H9 (cell line): Measurements from ENCODE around the gene GRB10. TPM values are rescaled to one million over a fixed set of nuclear protein-coding genes. Genes with fewer than 3 reads are reported as not detected.

Source experiments
- DNase-seq: peaks from one replicate; pipeline ENCODE4 v3.0.0-alpha.2; 2017
- H2AFZ ChIP-seq: one replicate; pipeline ENCODE4 v1.6.1; 2013; ENCODE audit warnings: mild to moderate bottlenecking, low read length, control low read depth, moderate library complexity
- H2AK5ac ChIP-seq: 2 replicates; pipeline ENCODE4 v1.6.1; 2013; ENCODE audit warnings: low read length, control low read depth, mixed read lengths; ENCODE audit not compliant: insufficient read length
- H2BK120ac ChIP-seq: one replicate; pipeline ENCODE4 v1.6.1; 2013; ENCODE audit warnings: low read depth, mild to moderate bottlenecking, low read length, control low read depth, inconsistent platforms; ENCODE audit not compliant: poor library complexity, severe bottlenecking
- H2BK12ac ChIP-seq: 2 replicates; pipeline ENCODE4 v1.6.1; 2013; ENCODE audit warnings: low read length, control low read depth, mixed read lengths, low read depth; ENCODE audit not compliant: insufficient read length
- H2BK15ac ChIP-seq: 2 replicates; pipeline ENCODE4 v1.6.1; 2013; ENCODE audit warnings: low read depth, low read length, control low read depth
- H2BK20ac ChIP-seq: one replicate; pipeline ENCODE4 v1.6.1; 2013; ENCODE audit warnings: low read depth, mild to moderate bottlenecking, low read length, control low read depth, inconsistent platforms; ENCODE audit not compliant: poor library complexity, severe bottlenecking
- H2BK5ac ChIP-seq: 2 replicates; pipeline ENCODE4 v1.6.1; 2013; ENCODE audit warnings: low read length, control low read depth, mixed read lengths; ENCODE audit not compliant: insufficient read length
- H3K14ac ChIP-seq: 2 replicates; pipeline ENCODE4 v1.6.1; 2013; ENCODE audit warnings: low read length, control low read depth; ENCODE audit not compliant: insufficient read depth
- H3K18ac ChIP-seq: 2 replicates; pipeline ENCODE4 v1.6.1; 2013; ENCODE audit warnings: low read depth, mild to moderate bottlenecking, mixed read lengths, low read length, control low read depth; ENCODE audit not compliant: insufficient read length
- H3K23ac ChIP-seq: 2 replicates; pipeline ENCODE4 v1.6.1; 2013; ENCODE audit warnings: low read length, control low read depth, mixed read lengths, low read depth; ENCODE audit not compliant: insufficient read length
- H3K23me2 ChIP-seq: 2 replicates; pipeline ENCODE4 v1.6.1; 2013; ENCODE audit warnings: low read depth, mild to moderate bottlenecking, mixed read lengths, low read length, control low read depth; ENCODE audit not compliant: insufficient read length, poor library complexity, severe bottlenecking
- H3K27ac ChIP-seq: 2 replicates; pipeline ENCODE4 v1.5.1; 2013; ENCODE audit warnings: low read length, control low read depth, mixed read lengths, low read depth; ENCODE audit not compliant: insufficient read length
- H3K27me3 ChIP-seq: 2 replicates; pipeline ENCODE4 v1.6.1; 2013; ENCODE audit warnings: low read length, control low read depth, inconsistent platforms; ENCODE audit not compliant: insufficient read depth
- H3K4ac ChIP-seq: 2 replicates; pipeline ENCODE4 v1.6.1; 2013; ENCODE audit warnings: low read depth, mild to moderate bottlenecking, control low read depth, inconsistent platforms, low read length, moderate library complexity
- H3K4me1 ChIP-seq: 2 replicates; pipeline ENCODE4 v1.6.1; 2013; ENCODE audit warnings: low read length, control low read depth, inconsistent platforms; ENCODE audit not compliant: insufficient read depth
- H3K4me2 ChIP-seq: 2 replicates; pipeline ENCODE4 v1.6.1; 2013; ENCODE audit warnings: low read length, control low read depth, mixed read lengths; ENCODE audit not compliant: insufficient read length, insufficient read depth
- H3K56ac ChIP-seq: 2 replicates; pipeline ENCODE4 v1.6.1; 2013; ENCODE audit warnings: low read depth, mild to moderate bottlenecking, mixed read lengths, low read length, control low read depth; ENCODE audit not compliant: insufficient read length
- H3K79me1 ChIP-seq: 2 replicates; pipeline ENCODE4 v1.6.1; 2013; ENCODE audit warnings: low read depth, mild to moderate bottlenecking, moderate library complexity, low read length, control low read depth, inconsistent platforms; ENCODE audit not compliant: insufficient read depth, poor library complexity, severe bottlenecking
- H3K79me2 ChIP-seq: 2 replicates; pipeline ENCODE4 v1.6.1; 2013; ENCODE audit warnings: low read length, control low read depth, inconsistent platforms; ENCODE audit not compliant: insufficient read depth
- H3K9ac ChIP-seq: 2 replicates; pipeline ENCODE4 v1.6.1; 2013; ENCODE audit warnings: low read length, control low read depth, mixed read lengths; ENCODE audit not compliant: insufficient read length; ENCODE audit errors: extremely low read depth
- H3K9me3 ChIP-seq: one replicate; pipeline ENCODE4 v1.6.1; 2013; ENCODE audit warnings: low read depth, low read length, inconsistent platforms; ENCODE audit not compliant: control insufficient read depth
- H3T11ph ChIP-seq: one replicate; pipeline ENCODE4 v1.6.1; 2013; ENCODE audit warnings: mild to moderate bottlenecking, low read length, control low read depth, inconsistent platforms
- H4K20me1 ChIP-seq: one replicate; pipeline ENCODE4 v1.6.1; 2013; ENCODE audit not compliant: control insufficient read depth, insufficient read length, insufficient read depth
- H4K5ac ChIP-seq: 2 replicates; pipeline ENCODE4 v1.6.1; 2013; ENCODE audit warnings: low read depth, mild to moderate bottlenecking, mixed read lengths, low read length, control low read depth; ENCODE audit not compliant: insufficient read length
- H4K8ac ChIP-seq: replicated peaks from 2 replicates; pipeline ENCODE4 v1.6.1; 2013; ENCODE audit warnings: low read length, control low read depth, mixed read lengths, low read depth; ENCODE audit not compliant: insufficient read length
- H4K91ac ChIP-seq: 2 replicates; pipeline ENCODE4 v1.6.1; 2013; ENCODE audit warnings: low read depth, mild to moderate bottlenecking, moderate library complexity, mixed read lengths, low read length, control low read depth; ENCODE audit not compliant: insufficient read length
- H3K27ac Mint-ChIP-seq, 3 experiments: 2 replicates in 2 of 3; 3 replicates in 1 of 3; pipeline ENCODE4 v1.8.0; 2020 to 2021; ENCODE audit warnings: mixed read lengths in 3 of 3, mild to moderate bottlenecking in 1 of 3, moderate library complexity in 1 of 3
- H3K27me3 Mint-ChIP-seq: 2 replicates; pipeline ENCODE4 v1.8.0; 2021; ENCODE audit warnings: low read depth, mild to moderate bottlenecking, moderate library complexity, mixed read lengths
- H3K36me3 Mint-ChIP-seq, 3 experiments: 2 replicates in 2 of 3; 3 replicates in 1 of 3; pipeline ENCODE4 v1.8.0; 2020 to 2021; ENCODE audit warnings: low read depth in 3 of 3, mixed read lengths in 3 of 3; ENCODE audit not compliant: insufficient read depth in 1 of 3
- H3K4me1 Mint-ChIP-seq, 2 experiments: 2 replicates each; pipeline ENCODE4 v1.8.0; 2020; ENCODE audit warnings: mixed read lengths in 2 of 2
- H3K4me3 Mint-ChIP-seq, 2 experiments: 2 replicates in 1 of 2; 3 replicates in 1 of 2; pipeline ENCODE4 v1.8.0; 2020 to 2021; ENCODE audit warnings: mild to moderate bottlenecking in 2 of 2, mixed read lengths in 2 of 2, moderate library complexity in 1 of 2
- H3K9me3 Mint-ChIP-seq, 2 experiments: 2 replicates in 1 of 2; 3 replicates in 1 of 2; pipeline ENCODE4 v1.8.0; 2020; ENCODE audit warnings: mild to moderate bottlenecking in 2 of 2, mixed read lengths in 2 of 2, moderate library complexity in 1 of 2
- CTCF ChIP-seq: fragments of 200-600 bp; sonication (generic); conservative IDR thresholded peaks from 3 replicates; pipeline ENCODE4 v1.8.0; 2021; ENCODE audit warnings: antibody characterized with exemption, mild to moderate bottlenecking
- WGBS: extraction: QIAGEN DNeasy Blood & Tissue Kit; methylation state at CpG from one replicate; pipeline ENCODE4 v1.1.7; 2013; ENCODE audit warnings: missing lambda C conversion rate, low lambda C conversion rate, mixed read lengths; ENCODE audit not compliant: insufficient read length; ENCODE audit errors: extremely low coverage; 5-methylcytosine and 5-hydroxymethylcytosine counted together
- total RNA-seq: library from RNA; stranded (reverse); gene quantifications from 2 replicates; pipeline ENCODE4 v1.2.1, GENCODE V29; 2021

The GRB10 gene
- total RNA-seq, 1 experiment from 2014 or later: 108 TPM

GRCh38 chr7:50757703-50758390 is 24.8 kb downstream of the GRB10 start:
- no peak for DNase-seq
- Histone ChIP-seq H3K14ac (no peak overlapping the region), H3K18ac (no peak overlapping the region), H2BK120ac (no peak overlapping the region), H2AFZ (no peak overlapping the region), H4K8ac (no peak overlapping the region), H4K91ac (no peak overlapping the region), H2BK15ac (no peak overlapping the region), H3K4me2 (no peak overlapping the region), H2BK12ac (no peak overlapping the region), H3K56ac (no peak overlapping the region), H4K5ac (no peak overlapping the region), H3K4ac (no peak overlapping the region), H3K9ac (no peak overlapping the region), H3K4me1 (no peaks in the 10 kb centered on the region; the same call in 1 of the 2 replicates), H3K79me1 (no peaks in the 10 kb centered on the region), H3K23ac (no peak overlapping the region), H3K27ac (no peak overlapping the region), H3K9me3 (no peaks in the 10 kb centered on the region), H2BK20ac (no peak overlapping the region), H2BK5ac (no peak overlapping the region), H3K27me3 (no peaks in the 10 kb centered on the region), H3K23me2 (no peaks in the 10 kb centered on the region), H2AK5ac (no peak overlapping the region), H4K20me1 (no peaks in the 10 kb centered on the region), H3T11ph (no peak overlapping the region), H3K79me2 (peaks cover 34% of the 10 kb centered on the region; the same call in 1 of the 2 replicates)
- Mint-ChIP-seq H3K4me1 (peaks cover 19 to 48% of the 10 kb centered on the region in 2 experiments), H3K36me3 (peaks cover 10 to 28% (median 15%) of the 10 kb centered on the region in 3 experiments; a peak in 6 of 7 replicates), H3K4me3 (no peak overlapping the region), H3K27ac (no peak overlapping the region), H3K27me3 (no peaks in the 10 kb centered on the region), H3K9me3 (no peaks in the 10 kb centered on the region)
- WGBS: no CpG with 5 or more reads among the region's 10 CpGs
- no peak for TF ChIP-seq CTCF
